Vagina (tissue), 2 donors: ENCODE results near the gene NYAP1.

Source experiments
- CTCF ChIP-seq, 3 experiments: fragments of 450-650 bp in 2 of 3; fragments of 200-600 bp in 1 of 3; sonication (generic) in 1 of 3; IDR thresholded peaks; one replicate each; pipeline ENCODE4 v1.5.1; 2017 to 2019; ENCODE audit warnings: antibody characterized with exemption in 3 of 3, mild to moderate bottlenecking in 2 of 3, moderate library complexity in 2 of 3
- POLR2A ChIP-seq, 2 donors: fragments of 450-650 bp; IDR thresholded peaks; one replicate each; pipeline ENCODE4 v1.6.1; 2017; ENCODE audit warnings: antibody characterized with exemption in 2 of 2, mild to moderate bottlenecking in 2 of 2, moderate library complexity in 2 of 2
- POLR2AphosphoS5 ChIP-seq, 2 donors: sonication (generic); formaldehyde crosslinking; IDR thresholded peaks; one replicate each; pipeline ENCODE4 v1.9.0; 2017; ENCODE audit warnings: antibody characterized with exemption in 2 of 2, mild to moderate bottlenecking in 2 of 2, low read depth in 1 of 2; ENCODE audit not compliant: insufficient read depth in 1 of 2

- no peak for TF ChIP-seq CTCF (IDR thresholded peaks at IDR 0.05)
- no peak for TF ChIP-seq POLR2AphosphoS5 (IDR thresholded peaks at IDR 0.05; ENCODE audit: insufficient read depth in 1 of 2, low read depth in 1 of 2)
- no peak for TF ChIP-seq POLR2A (IDR thresholded peaks at IDR 0.05)
Measured at GRCh38 chr7:100504887-100505611, 21.3 kb downstream of the NYAP1 start.
